ENCODE results near the gene DDHD1.

DDHD1 gene

GRCh38 chr14:53043027-53043581 lies 110.0 kb downstream of the DDHD1 start:
- intact Hi-C loops (cut with DNase I): no loop called here
- DNase-seq: no peak

GRCh38 chr14:53042480-53042879 lies 110.6 kb downstream of the DDHD1 start:
- DNase-seq: no peak
- intact Hi-C loops (cut with DNase I): no loop called here

- DNase-seq: no peak
- intact Hi-C loops (cut with DNase I): no loop called here
Observed at GRCh38 chr14:53041067-53041466, 112.1 kb downstream of the DDHD1 start.

- intact Hi-C loops (cut with DNase I): no loop called here
- no peak for DNase-seq
Observed at GRCh38 chr14:53038629-53039028, 114.5 kb downstream of the DDHD1 start.

GRCh38 chr14:53037016-53037415 lies 116.1 kb downstream of the DDHD1 start:
- intact Hi-C loops (cut with DNase I): no loop called here
- no peak for DNase-seq

GRCh38 chr14:53035336-53036210 lies 117.5 kb downstream of the DDHD1 start:
- DNase-seq: no peak
- intact Hi-C loops (cut with DNase I): no loop called here

- DNase-seq: no peak
- intact Hi-C loops (cut with DNase I): no loop called here
Observed at GRCh38 chr14:53034688-53035230, 118.4 kb downstream of the DDHD1 start.

GRCh38 chr14:53034036-53034435 lies 119.1 kb downstream of the DDHD1 start:
- intact Hi-C loops (cut with DNase I): no loop called here
- DNase-seq: no peak

- intact Hi-C loops (cut with DNase I): no loop called here
- no peak for DNase-seq
Observed at GRCh38 chr14:53032838-53033390, 120.2 kb downstream of the DDHD1 start.

- peak in 16 of 42 donors; percentile 7 to 69 (median 22) for DNase-seq
- intact Hi-C loops (cut with DNase I): no loop called here
Observed at GRCh38 chr14:53032161-53032803, 120.8 kb downstream of the DDHD1 start.

- DNase-seq: no peak
- intact Hi-C loops (cut with DNase I): no loop called here
Observed at GRCh38 chr14:53027562-53027961, 125.6 kb downstream of the DDHD1 start.

- intact Hi-C loops (cut with DNase I): no loop called here
- DNase-seq: peak in 2 of 42 donors; percentile 33 to 38
Observed at GRCh38 chr14:53027041-53027440, 126.1 kb downstream of the DDHD1 start.

- no peak for DNase-seq
- intact Hi-C loops (cut with DNase I): no loop called here
Observed at GRCh38 chr14:53023325-53023724, 129.8 kb downstream of the DDHD1 start.

GRCh38 chr14:53022593-53022992 lies 130.5 kb downstream of the DDHD1 start:
- DNase-seq: no peak
- intact Hi-C loops (cut with DNase I): no loop called here

- no peak for DNase-seq
- intact Hi-C loops (cut with DNase I): no loop called here
Observed at GRCh38 chr14:53020193-53020932, 132.8 kb downstream of the DDHD1 start.

- no peak for DNase-seq
- intact Hi-C loops (cut with DNase I): no loop called here
Observed at GRCh38 chr14:53019406-53019805, 133.7 kb downstream of the DDHD1 start.

- DNase-seq: no peak
- intact Hi-C loops (cut with DNase I): no loop called here
Observed at GRCh38 chr14:53017837-53018236, 135.3 kb downstream of the DDHD1 start.

GRCh38 chr14:53016919-53017318 lies 136.2 kb downstream of the DDHD1 start:
- DNase-seq: no peak
- intact Hi-C loops (cut with DNase I): no loop called here

GRCh38 chr14:53016491-53016890 lies 136.6 kb downstream of the DDHD1 start:
- DNase-seq: no peak
- intact Hi-C loops (cut with DNase I): no loop called here
